ENCODE measurements around the gene ST6GALNAC3.

DNA sequence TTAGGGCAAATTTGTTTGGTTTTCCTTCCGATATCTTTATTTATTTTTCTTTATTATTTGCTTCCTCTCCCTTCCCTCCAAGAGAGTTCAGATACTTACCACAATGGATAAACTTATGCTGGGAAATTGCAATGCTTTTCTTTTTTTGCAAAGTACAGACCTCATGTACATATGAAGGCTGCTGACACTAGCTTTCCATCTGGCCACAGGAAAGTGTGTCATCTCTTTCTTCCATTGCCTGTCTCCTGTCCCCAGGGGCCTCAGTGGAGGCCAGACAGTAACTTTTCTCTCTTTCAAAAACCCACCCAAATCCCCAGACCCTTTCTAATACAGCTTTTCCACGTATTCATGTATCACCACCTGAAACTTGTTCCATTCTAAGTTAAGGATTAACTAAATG is 73.9 kb downstream of the ST6GALNAC3 start:
- no peak for TF ChIP-seq POLR2A (IDR thresholded peaks at IDR 0.05)
- TF ChIP-seq, protein P1, sequence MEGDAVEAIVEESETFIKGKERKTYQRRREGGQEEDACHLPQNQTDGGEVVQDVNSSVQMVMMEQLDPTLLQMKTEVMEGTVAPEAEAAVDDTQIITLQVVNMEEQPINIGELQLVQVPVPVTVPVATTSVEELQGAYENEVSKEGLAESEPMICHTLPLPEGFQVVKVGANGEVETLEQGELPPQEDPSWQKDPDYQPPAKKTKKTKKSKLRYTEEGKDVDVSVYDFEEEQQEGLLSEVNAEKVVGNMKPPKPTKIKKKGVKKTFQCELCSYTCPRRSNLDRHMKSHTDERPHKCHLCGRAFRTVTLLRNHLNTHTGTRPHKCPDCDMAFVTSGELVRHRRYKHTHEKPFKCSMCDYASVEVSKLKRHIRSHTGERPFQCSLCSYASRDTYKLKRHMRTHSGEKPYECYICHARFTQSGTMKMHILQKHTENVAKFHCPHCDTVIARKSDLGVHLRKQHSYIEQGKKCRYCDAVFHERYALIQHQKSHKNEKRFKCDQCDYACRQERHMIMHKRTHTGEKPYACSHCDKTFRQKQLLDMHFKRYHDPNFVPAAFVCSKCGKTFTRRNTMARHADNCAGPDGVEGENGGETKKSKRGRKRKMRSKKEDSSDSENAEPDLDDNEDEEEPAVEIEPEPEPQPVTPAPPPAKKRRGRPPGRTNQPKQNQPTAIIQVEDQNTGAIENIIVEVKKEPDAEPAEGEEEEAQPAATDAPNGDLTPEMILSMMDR (IDR thresholded peaks at IDR 0.05): no peak

All from heart left ventricle (tissue), 13 donors.